HCT116 (cell line): ENCODE data around the gene LRAT. TPM values are rescaled to one million over a fixed set of nuclear protein-coding genes. Genes with fewer than 3 reads are reported as not detected.

Experiments
- ATAC-seq: fragments of 200-7000 bp; cut with Tn5 transposase; 2 replicates; pipeline ENCODE4 v1.9.1; 2020; ENCODE audit warnings: mild to moderate bottlenecking, moderate library complexity
- BruUV-seq: library from RNA; stranded (reverse); fragments of 400-500 nt; replicated peaks from 2 replicates; lab custom pipeline; 2021; lab: Mats Ljungman, UMichigan
- CTCF ChIA-PET: fragments of 300-600 bp; sonication (Branson Sonifier 250); formaldehyde crosslinking; loops from one replicate; lab custom pipeline; 2021; ENCODE audit warnings: antibody characterized with exemption; lab: Charles Lee
- POLR2A ChIA-PET: fragments of 300-600, 350-600 bp; sonication (Branson Sonifier 250); formaldehyde crosslinking; loops from one replicate; lab custom pipeline; 2021; ENCODE audit warnings: antibody characterized with exemption; lab: Charles Lee
- RAD21 ChIA-PET, 2 experiments: fragments of 300-600 bp; sonication (Branson Sonifier 250); formaldehyde crosslinking; loops; one replicate each; lab custom pipeline; 2023; ENCODE audit warnings: low total read pairs in 2 of 2; ENCODE audit not compliant: uncharacterized antibody in 2 of 2, unreplicated experiment in 2 of 2, low non-redundant PET in 1 of 2; lab: Charles Lee
- DNase-seq: peaks from one replicate; pipeline ENCODE4 v3.0.0-alpha.2; 2010; ENCODE audit warnings: low read depth, low spot score
- H2AFZ ChIP-seq: fragments of 200-600 bp; shearing (Covaris generic), sonication (generic); 2 replicates; pipeline ENCODE4 v1.6.1; 2017; ENCODE audit warnings: low read depth, mixed run types, mixed read lengths, antibody characterized with exemption, low read length; ENCODE audit not compliant: poor library complexity, severe bottlenecking
- H3K27ac ChIP-seq: 2 replicates; pipeline ENCODE4 v1.5.1; 2012; ENCODE audit warnings: low read depth, low read length
- H3K27me3 ChIP-seq: fragments of 200-600 bp; sonication (generic); 2 replicates; pipeline ENCODE4 v1.6.1; 2016; ENCODE audit warnings: mixed run types, low read length, mixed read lengths; ENCODE audit not compliant: insufficient read depth
- H3K36me3 ChIP-seq, 2 experiments: fragments of 200-500 bp in 1 of 2; fragments of 200-600 bp in 1 of 2; sonication (Bioruptor generic) in 1 of 2; sonication (generic) in 1 of 2; 2 replicates each; pipeline versions ENCODE4 v1.5.1 to v1.6.1; 2014 to 2016; ENCODE audit warnings: low read length in 2 of 2, inconsistent platforms in 1 of 2, mixed read lengths in 1 of 2, mixed run types in 1 of 2; ENCODE audit not compliant: insufficient read depth in 2 of 2, control insufficient read depth in 1 of 2
- H3K4me1 ChIP-seq, 2 experiments: fragments of 200-600 bp in 1 of 2; sonication (generic) in 1 of 2; 2 replicates each; pipeline versions ENCODE4 v1.5.1 to v1.6.1; 2012 to 2017; ENCODE audit warnings: low read length in 2 of 2, inconsistent platforms in 1 of 2, mild to moderate bottlenecking in 1 of 2, mixed read lengths in 1 of 2, mixed run types in 1 of 2, moderate library complexity in 1 of 2; ENCODE audit not compliant: insufficient read depth in 2 of 2, control insufficient read depth in 1 of 2
- H3K4me2 ChIP-seq: fragments of 200-600 bp; sonication (generic); 2 replicates; pipeline ENCODE4 v1.6.1; 2017; ENCODE audit warnings: mixed run types, low read length, mixed read lengths
- H3K4me3 ChIP-seq, 2 experiments: fragments of 200-600 bp in 1 of 2; sonication (generic) in 1 of 2; replicated peaks in 1 of 2; 2 replicates each; pipeline ENCODE4 v1.5.1; 2011 to 2016; ENCODE audit warnings: low read length in 2 of 2, control low read depth in 1 of 2, low read depth in 1 of 2, mild to moderate bottlenecking in 1 of 2, mixed read lengths in 1 of 2, mixed run types in 1 of 2
- H3K79me2 ChIP-seq: fragments of 200-600 bp; sonication (generic); 2 replicates; pipeline ENCODE4 v1.6.1; 2017; ENCODE audit warnings: mild to moderate bottlenecking, mixed run types, low read length, moderate library complexity, mixed read lengths; ENCODE audit not compliant: insufficient read depth
- H3K9ac ChIP-seq: fragments of 200-600 bp; sonication (generic); 2 replicates; pipeline ENCODE4 v1.6.1; 2016; ENCODE audit warnings: low read length, mixed read lengths
- H3K9me2 ChIP-seq: fragments of 200-600 bp; sonication (generic), shearing (Covaris generic); 2 replicates; pipeline ENCODE4 v1.6.1; 2017; ENCODE audit warnings: mixed run types, mild to moderate bottlenecking, moderate library complexity; ENCODE audit not compliant: insufficient read depth
- H3K9me3 ChIP-seq, 2 experiments: fragments of 200-500 bp in 1 of 2; fragments of 200-600 bp in 1 of 2; sonication (Bioruptor generic) in 1 of 2; sonication (generic) in 1 of 2; 2 replicates each; pipeline ENCODE4 v1.6.1; 2014 to 2017; ENCODE audit warnings: low read length in 2 of 2, mixed read lengths in 2 of 2, inconsistent platforms in 1 of 2, low read depth in 1 of 2, mild to moderate bottlenecking in 1 of 2, mixed run types in 1 of 2, moderate library complexity in 1 of 2; ENCODE audit not compliant: control insufficient read depth in 1 of 2, insufficient read depth in 1 of 2
- H4K20me1 ChIP-seq: fragments of 200-600 bp; sonication (generic), shearing (Covaris generic); 2 replicates; pipeline ENCODE4 v1.6.1; 2017; ENCODE audit warnings: mixed run types, mild to moderate bottlenecking, moderate library complexity; ENCODE audit not compliant: insufficient read depth
- ELF1 ChIP-seq: IDR thresholded peaks from 2 replicates; pipeline ENCODE4 v1.6.1; 2012; ENCODE audit warnings: low read depth, borderline replicate concordance
- EZH2 ChIP-seq: fragments of 200-600 bp; sonication (generic); IDR thresholded peaks from 2 replicates; pipeline ENCODE4 v1.6.1; 2017; ENCODE audit warnings: antibody characterized with exemption, mixed run types
- FOSL1 ChIP-seq: IDR thresholded peaks from 2 replicates; pipeline ENCODE4 v1.6.1; 2012; ENCODE audit warnings: low read depth
- POLR2A ChIP-seq: IDR thresholded peaks from 2 replicates; pipeline ENCODE4 v1.7.0; 2011; ENCODE audit warnings: borderline replicate concordance; ENCODE audit not compliant: insufficient read depth, insufficient read length; ENCODE audit errors: extremely low read depth
- RAD21 ChIP-seq: IDR thresholded peaks from 2 replicates; pipeline ENCODE4 v1.6.1; 2012; ENCODE audit warnings: low read depth, mild to moderate bottlenecking
- SIN3A ChIP-seq: IDR thresholded peaks from 2 replicates; pipeline ENCODE4 v1.6.1; 2012; ENCODE audit warnings: low read depth
- SP1 ChIP-seq: IDR thresholded peaks from 2 replicates; pipeline ENCODE4 v1.6.1; 2012; ENCODE audit warnings: low read depth
- YY1 ChIP-seq: IDR thresholded peaks from 2 replicates; pipeline ENCODE4 v1.6.1; 2011; ENCODE audit warnings: low read length, low read depth, moderate library complexity, mild to moderate bottlenecking; ENCODE audit not compliant: insufficient replicate concordance; ENCODE audit errors: extremely low read depth
- ZNF274 ChIP-seq: fragments of 200-500 bp; sonication (Bioruptor generic); IDR thresholded peaks from 2 replicates; pipeline ENCODE4 v1.6.1; 2014; ENCODE audit warnings: mild to moderate bottlenecking, low read depth, low read length, inconsistent platforms
- intact Hi-C: fragments of 100-400 bp; cut with micrococcal nuclease; formaldehyde crosslinking; loops from 2 replicates; pipeline ENCODE4 v1.10.0; 2022
- total RNA-seq: library from RNA; stranded (reverse); gene quantifications from one replicate; pipeline ENCODE4 v1.2.1, GENCODE V29; 2021; ENCODE audit not compliant: unreplicated experiment
- TF ChIP-seq, protein P1 (sequence below), 3 experiments: fragments of 200-600 bp in 1 of 3; sonication (generic) in 1 of 3; IDR thresholded peaks in 2 of 3; conservative IDR thresholded peaks in 1 of 3; 2 replicates each; pipeline ENCODE4 v1.5.1; 2012 to 2017; ENCODE audit warnings: low read depth in 2 of 3, low read length in 2 of 3, antibody characterized with exemption in 1 of 3, borderline replicate concordance in 1 of 3, control low read depth in 1 of 3, mild to moderate bottlenecking in 1 of 3, mixed read lengths in 1 of 3, mixed run types in 1 of 3, moderate library complexity in 1 of 3; ENCODE audit not compliant: insufficient read depth in 1 of 3
- TF ChIP-seq, protein P2 (sequence below): IDR thresholded peaks from 2 replicates; pipeline ENCODE4 v1.6.1; 2011; ENCODE audit warnings: mild to moderate bottlenecking, low read length, moderate library complexity; ENCODE audit not compliant: insufficient replicate concordance; ENCODE audit errors: extremely low read depth

LRAT gene
- total RNA-seq, 1 experiment from 2014 or later = 3.8 TPM

DNA sequence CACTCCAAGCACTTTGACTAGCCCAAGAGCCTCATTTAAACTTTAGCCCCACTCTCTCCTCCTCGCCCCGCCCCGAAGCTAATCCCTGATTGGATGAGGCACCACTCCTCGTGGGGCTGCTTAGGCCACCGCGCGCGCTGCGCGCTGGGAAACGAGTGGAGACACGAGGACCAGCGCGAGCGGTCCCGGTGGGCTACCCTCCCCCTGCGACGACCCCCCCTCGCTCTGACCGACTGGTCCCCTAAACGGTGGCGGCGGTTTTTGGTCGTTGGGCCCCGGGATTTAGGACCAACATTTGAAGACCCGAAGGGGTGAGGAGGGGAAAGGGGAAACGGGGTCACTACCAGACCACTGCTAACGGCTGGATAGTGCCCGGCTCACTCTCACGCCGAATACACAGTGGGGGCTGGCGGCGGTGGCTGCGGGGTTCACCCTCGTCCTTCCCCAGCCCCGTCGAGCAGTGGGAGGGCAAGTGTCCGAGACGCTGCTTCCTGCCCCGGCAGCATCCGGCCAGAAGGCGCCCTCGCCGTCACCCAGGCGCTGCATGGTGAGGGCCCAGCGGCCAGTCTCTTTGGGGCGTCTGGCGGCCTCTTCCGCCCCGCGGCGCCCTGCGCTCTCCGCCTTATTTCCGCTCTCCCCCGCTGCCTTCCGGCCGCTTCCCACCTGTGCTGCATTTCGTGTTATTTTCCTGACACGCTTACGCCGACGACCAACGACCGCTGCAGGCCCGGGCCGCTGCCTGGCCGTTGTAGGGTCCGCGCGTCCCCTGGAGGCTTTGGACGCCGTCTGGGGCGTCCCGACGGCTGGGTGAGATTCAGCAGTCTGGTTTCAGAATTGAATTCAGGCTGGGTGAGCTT, 37.6 kb downstream of the LRAT start, which contains the start of gene RBM46:
TSS of gene RBM46 (plus strand) at position 147 of the 857 bp plus-strand sequence. CDS start 15,481 bp downstream, outside the sequence.
- no peak for DNase-seq
- ATAC-seq = no peak

DNA sequence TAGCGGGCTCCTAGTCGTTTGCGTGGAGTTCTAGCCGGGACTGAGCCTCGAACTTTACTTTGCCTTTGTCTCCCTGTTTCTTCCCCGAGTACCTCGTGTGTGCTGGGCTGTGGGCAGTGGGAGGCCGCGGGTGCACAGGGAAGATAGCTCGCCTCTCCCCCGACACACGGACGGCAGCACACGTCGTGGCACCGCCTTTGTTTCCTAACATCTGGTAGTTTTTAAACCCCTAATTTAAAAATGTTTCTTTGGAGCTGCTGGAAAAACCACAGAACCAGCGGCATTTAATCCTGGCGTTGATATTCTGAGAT, 38.1 kb downstream of the LRAT start:
- no peaks in the 10 kb centered on the region for H4K20me1 ChIP-seq
- no peaks in the 10 kb centered on the region for H3K9me2 ChIP-seq
- POLR2A ChIA-PET = no interaction called here
- H2AFZ ChIP-seq = no peak overlapping the region
- TF ChIP-seq POLR2A (no peak), SIN3A (no peak), EZH2 (no peak), ELF1 (no peak), ZNF274 (no peak), FOSL1 (no peak), SP1 (no peak), YY1 (no peak), RAD21 (no peak)
- TF ChIP-seq, protein P1, sequence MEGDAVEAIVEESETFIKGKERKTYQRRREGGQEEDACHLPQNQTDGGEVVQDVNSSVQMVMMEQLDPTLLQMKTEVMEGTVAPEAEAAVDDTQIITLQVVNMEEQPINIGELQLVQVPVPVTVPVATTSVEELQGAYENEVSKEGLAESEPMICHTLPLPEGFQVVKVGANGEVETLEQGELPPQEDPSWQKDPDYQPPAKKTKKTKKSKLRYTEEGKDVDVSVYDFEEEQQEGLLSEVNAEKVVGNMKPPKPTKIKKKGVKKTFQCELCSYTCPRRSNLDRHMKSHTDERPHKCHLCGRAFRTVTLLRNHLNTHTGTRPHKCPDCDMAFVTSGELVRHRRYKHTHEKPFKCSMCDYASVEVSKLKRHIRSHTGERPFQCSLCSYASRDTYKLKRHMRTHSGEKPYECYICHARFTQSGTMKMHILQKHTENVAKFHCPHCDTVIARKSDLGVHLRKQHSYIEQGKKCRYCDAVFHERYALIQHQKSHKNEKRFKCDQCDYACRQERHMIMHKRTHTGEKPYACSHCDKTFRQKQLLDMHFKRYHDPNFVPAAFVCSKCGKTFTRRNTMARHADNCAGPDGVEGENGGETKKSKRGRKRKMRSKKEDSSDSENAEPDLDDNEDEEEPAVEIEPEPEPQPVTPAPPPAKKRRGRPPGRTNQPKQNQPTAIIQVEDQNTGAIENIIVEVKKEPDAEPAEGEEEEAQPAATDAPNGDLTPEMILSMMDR (IDR thresholded peaks at IDR 0.05 in 2 of 3, conservative IDR thresholded peaks at IDR 0.05 in 1 of 3; ENCODE audit: borderline replicate concordance in 1 of 3, insufficient read depth in 1 of 3, low read depth in 2 of 3, low read length in 2 of 3) = no peak
- TF ChIP-seq, protein P2, sequence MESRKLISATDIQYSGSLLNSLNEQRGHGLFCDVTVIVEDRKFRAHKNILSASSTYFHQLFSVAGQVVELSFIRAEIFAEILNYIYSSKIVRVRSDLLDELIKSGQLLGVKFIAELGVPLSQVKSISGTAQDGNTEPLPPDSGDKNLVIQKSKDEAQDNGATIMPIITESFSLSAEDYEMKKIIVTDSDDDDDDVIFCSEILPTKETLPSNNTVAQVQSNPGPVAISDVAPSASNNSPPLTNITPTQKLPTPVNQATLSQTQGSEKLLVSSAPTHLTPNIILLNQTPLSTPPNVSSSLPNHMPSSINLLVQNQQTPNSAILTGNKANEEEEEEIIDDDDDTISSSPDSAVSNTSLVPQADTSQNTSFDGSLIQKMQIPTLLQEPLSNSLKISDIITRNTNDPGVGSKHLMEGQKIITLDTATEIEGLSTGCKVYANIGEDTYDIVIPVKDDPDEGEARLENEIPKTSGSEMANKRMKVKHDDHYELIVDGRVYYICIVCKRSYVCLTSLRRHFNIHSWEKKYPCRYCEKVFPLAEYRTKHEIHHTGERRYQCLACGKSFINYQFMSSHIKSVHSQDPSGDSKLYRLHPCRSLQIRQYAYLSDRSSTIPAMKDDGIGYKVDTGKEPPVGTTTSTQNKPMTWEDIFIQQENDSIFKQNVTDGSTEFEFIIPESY = no peak
- DNase-seq = no peak
- H3K27me3 ChIP-seq = no peaks in the 10 kb centered on the region
- H3K4me3 ChIP-seq = no peak overlapping the region
- H3K4me1 ChIP-seq = no peaks in the 10 kb centered on the region
- no peaks in the 10 kb centered on the region for H3K79me2 ChIP-seq
- no peak overlapping the region for H3K4me2 ChIP-seq
- no peaks in the 10 kb centered on the region for H3K9me3 ChIP-seq
- RAD21 ChIA-PET = no interaction called here
- CTCF ChIA-PET = no interaction called here
- BruUV-seq = no TSS peak
- ATAC-seq = no peak
- no peak overlapping the region for H3K9ac ChIP-seq
- intact Hi-C loops = no loop called here
- H3K36me3 ChIP-seq = no peaks in the 10 kb centered on the region
- H3K27ac ChIP-seq = no peak overlapping the region

More for the DNA sequence above, 37.6 kb downstream of the LRAT start, which contains the start of gene RBM46:
- TF ChIP-seq RAD21 = no peak
- TF ChIP-seq SP1 = no peak
- no peak for TF ChIP-seq EZH2
- intact Hi-C loops = no loop called here
- Histone ChIP-seq H3K9me2 (no peaks in the 10 kb centered on the region), H3K9me3 (no peaks in the 10 kb centered on the region), H3K79me2 (no peaks in the 10 kb centered on the region), H3K4me2 (no peak within 1 kb of the TSS), H4K20me1 (no peaks in the 10 kb centered on the region), H2AFZ (no peak within 1 kb of the TSS), H3K4me3 (no peak within 1 kb of the TSS), H3K4me1 (no peaks in the 10 kb centered on the region), H3K36me3 (no peaks in the 10 kb centered on the region), H3K9ac (no peak within 1 kb of the TSS), H3K27ac (no peak within 1 kb of the TSS), H3K27me3 (no peaks in the 10 kb centered on the region)
- RAD21 ChIA-PET = no interaction called here
- POLR2A ChIA-PET = no interaction called here
- BruUV-seq = no TSS peak
- CTCF ChIA-PET = no interaction called here
